Neural cell (in vitro differentiated cells): ENCODE results near the gene CORO2A. TPM values are rescaled to one million over a fixed set of nuclear protein-coding genes. Genes with fewer than 3 reads are reported as not detected.

ENCODE experiments used
- H2AFZ ChIP-seq: fragments of 200-600, 300-800 bp; sonication (generic), shearing (Covaris generic); 2 replicates; pipeline ENCODE4 v1.6.0; 2014; ENCODE audit warnings: low read depth, mild to moderate bottlenecking, antibody characterized with exemption, low read length, moderate library complexity
- H3F3A ChIP-seq: fragments of 200-600 bp; shearing (Covaris generic); 2 replicates; pipeline ENCODE4 v1.6.1; 2016; ENCODE audit warnings: mild to moderate bottlenecking, moderate library complexity, mixed read lengths, antibody characterized with exemption, low read length; ENCODE audit not compliant: insufficient read depth, poor library complexity, severe bottlenecking
- H3K27ac ChIP-seq: fragments of 200-600, 300-800 bp; sonication (generic), shearing (Covaris generic); 2 replicates; pipeline ENCODE4 v1.5.1; 2014; ENCODE audit warnings: mild to moderate bottlenecking, low read length, moderate library complexity
- H3K27me3 ChIP-seq: fragments of 300-800, 200-600 bp; sonication (generic), shearing (Covaris generic); 2 replicates; pipeline ENCODE4 v1.6.0; 2014; ENCODE audit warnings: mild to moderate bottlenecking, low read depth, low read length, moderate library complexity; ENCODE audit not compliant: insufficient read depth
- H3K36me3 ChIP-seq: fragments of 300-800, 200-600 bp; sonication (generic), shearing (Covaris generic); 2 replicates; pipeline ENCODE4 v1.5.1; 2014; ENCODE audit warnings: mild to moderate bottlenecking, antibody characterized with exemption, low read length, moderate library complexity; ENCODE audit not compliant: insufficient read depth
- H3K4me2 ChIP-seq: fragments of 300-800, 200-600 bp; sonication (generic), shearing (Covaris generic); 2 replicates; pipeline ENCODE4 v1.6.0; 2014; ENCODE audit warnings: mild to moderate bottlenecking, low read length
- H3K4me3 ChIP-seq: fragments of 300-800, 200-600 bp; sonication (generic), shearing (Covaris generic); 2 replicates; pipeline ENCODE4 v1.5.1; 2014; ENCODE audit warnings: mild to moderate bottlenecking, low read length, moderate library complexity
- H3K79me2 ChIP-seq: fragments of 200-600 bp; shearing (Covaris generic); replicated peaks from 2 replicates; pipeline ENCODE4 v1.6.0; 2014; ENCODE audit warnings: mild to moderate bottlenecking, low read length, moderate library complexity; ENCODE audit not compliant: insufficient read depth
- H3K9ac ChIP-seq: fragments of 300-800, 200-600 bp; sonication (generic), shearing (Covaris generic); 2 replicates; pipeline ENCODE4 v1.6.1; 2016; ENCODE audit warnings: mild to moderate bottlenecking, low read length, mixed read lengths
- H3K9me2 ChIP-seq: fragments of 200-600 bp; shearing (Covaris generic); 2 replicates; pipeline ENCODE4 v1.6.1; 2016; ENCODE audit warnings: mild to moderate bottlenecking, low read length, mixed read lengths; ENCODE audit not compliant: insufficient read depth
- H3K9me3 ChIP-seq: fragments of 200-600, 300-800 bp; sonication (generic), shearing (Covaris generic); 2 replicates; pipeline ENCODE4 v1.6.1; 2016; ENCODE audit warnings: mild to moderate bottlenecking, mixed run types, low read length, moderate library complexity, mixed read lengths
- H4K20me1 ChIP-seq: fragments of 200-600 bp; shearing (Covaris generic); 2 replicates; pipeline ENCODE4 v1.6.1; 2016; ENCODE audit warnings: mild to moderate bottlenecking, mixed run types; ENCODE audit not compliant: insufficient read depth
- CTCF ChIP-seq: fragments of 450-650 bp; IDR thresholded peaks from 2 replicates; pipeline ENCODE4 v1.5.1; 2014; ENCODE audit warnings: antibody characterized with exemption, mild to moderate bottlenecking, moderate library complexity; ENCODE audit not compliant: poor library complexity, severe bottlenecking
- EP300 ChIP-seq: fragments of 450-650 bp; conservative IDR thresholded peaks from 2 replicates; pipeline ENCODE4 v1.6.1; 2014; ENCODE audit warnings: antibody characterized with exemption, mild to moderate bottlenecking, moderate library complexity; ENCODE audit not compliant: poor library complexity, severe bottlenecking
- EZH2 ChIP-seq: fragments of 200-600, 300-800 bp; shearing (Covaris generic), sonication (generic); IDR thresholded peaks from 2 replicates; pipeline ENCODE4 v1.6.1; 2014; ENCODE audit warnings: antibody characterized with exemption, low read length, borderline replicate concordance, mild to moderate bottlenecking; ENCODE audit not compliant: insufficient read depth, poor library complexity, severe bottlenecking
- MXI1 ChIP-seq: fragments of 450-650 bp; conservative IDR thresholded peaks from 2 replicates; pipeline ENCODE4 v1.6.1; 2014; ENCODE audit warnings: antibody characterized with exemption, mild to moderate bottlenecking; ENCODE audit not compliant: poor library complexity, severe bottlenecking
- POLR2AphosphoS5 ChIP-seq: IDR thresholded peaks from 2 replicates; pipeline ENCODE4 v1.6.1; 2012
- RAD21 ChIP-seq: fragments of 450-650 bp; conservative IDR thresholded peaks from 2 replicates; pipeline ENCODE4 v1.6.1; 2014; ENCODE audit warnings: antibody characterized with exemption, mild to moderate bottlenecking, moderate library complexity
- REST ChIP-seq: IDR thresholded peaks from 2 replicates; pipeline ENCODE4 v1.6.1; 2012; ENCODE audit warnings: borderline replicate concordance
- SMC3 ChIP-seq: fragments of 450-650 bp; conservative IDR thresholded peaks from 2 replicates; pipeline ENCODE4 v1.6.1; 2014; ENCODE audit warnings: antibody characterized with exemption, mild to moderate bottlenecking, moderate library complexity; ENCODE audit not compliant: poor library complexity
- TAF1 ChIP-seq: IDR thresholded peaks from 2 replicates; pipeline ENCODE4 v1.6.1; 2012; ENCODE audit warnings: low read depth
- polyA minus RNA-seq: library from RNA; depleted of rRNA, polyadenylated mRNA; stranded (reverse); fragments of >200 nt; gene quantifications from 2 replicates; pipeline ENCODE4 v1.2.3, GENCODE V29; 2014
- polyA plus RNA-seq: library from polyadenylated mRNA; depleted of rRNA; stranded (reverse); fragments of >200 nt; gene quantifications from 2 replicates; pipeline ENCODE4 v1.2.3, GENCODE V29; 2014

Gene CORO2A
- polyA plus RNA-seq (1.9 TPM in 2 replicates), polyA minus RNA-seq (3.7 and 4.9 TPM in 2 replicates)

GRCh38 chr9:98192503-98193335 is at the start of gene CORO2A:
Gene CORO2A (minus strand): TSS chr9:98192637. CDS start chr9:98157660, 34,977 bp downstream.
- H3K4me2 ChIP-seq = peak within 1 kb of the TSS; percentile 39
- H3K9ac ChIP-seq = peak within 1 kb of the TSS; percentile 73
- H3K27ac ChIP-seq = peak within 1 kb of the TSS; percentile 52
- peak within 1 kb of the TSS; percentile 45 for H2AFZ ChIP-seq
- no peaks in the 10 kb centered on the region for H3K9me3 ChIP-seq
- no peaks in the 10 kb centered on the region for H3F3A ChIP-seq
- peak within 1 kb of the TSS; percentile 82 for H3K4me3 ChIP-seq
- no peaks in the 10 kb centered on the region for H3K79me2 ChIP-seq
- H3K27me3 ChIP-seq = peaks cover 8% of the 10 kb centered on the region
- H4K20me1 ChIP-seq = no peaks in the 10 kb centered on the region
- no peaks in the 10 kb centered on the region for H3K9me2 ChIP-seq
- no peaks in the 10 kb centered on the region for H3K36me3 ChIP-seq
- TF ChIP-seq EZH2 = no peak
- no peak for TF ChIP-seq EP300
- TF ChIP-seq SMC3 = peak; percentile 47
- no peak for TF ChIP-seq REST
- no peak for TF ChIP-seq TAF1
- TF ChIP-seq MXI1 = peak; percentile 72
- peak; percentile 29 for TF ChIP-seq RAD21
- peak; percentile 61 for TF ChIP-seq POLR2AphosphoS5
- peak; percentile 66 for TF ChIP-seq CTCF

GRCh38 chr9:98241357-98242300 is 49.2 kb upstream of the CORO2A start:
- H3K9me2 ChIP-seq = no peaks in the 10 kb centered on the region
- no peaks in the 10 kb centered on the region for H4K20me1 ChIP-seq
- H3F3A ChIP-seq = no peaks in the 10 kb centered on the region
- H2AFZ ChIP-seq = no peak overlapping the region
- no peak overlapping the region for H3K4me2 ChIP-seq
- no peak overlapping the region for H3K4me3 ChIP-seq
- H3K27me3 ChIP-seq = no peaks in the 10 kb centered on the region
- no peak overlapping the region for H3K27ac ChIP-seq
- TF ChIP-seq TAF1 (no peak), RAD21 (no peak), CTCF (no peak), POLR2AphosphoS5 (no peak), MXI1 (no peak), EP300 (no peak), REST (no peak), SMC3 (no peak), EZH2 (no peak)
- no peaks in the 10 kb centered on the region for H3K79me2 ChIP-seq
- H3K9ac ChIP-seq = no peak overlapping the region
- no peaks in the 10 kb centered on the region for H3K36me3 ChIP-seq
- H3K9me3 ChIP-seq = no peaks in the 10 kb centered on the region
